NCI-H345 treated with DMSO at 0.1 percent for 48 hours (cell line): ENCODE data around the gene SDK2.
A peak's percentile ranks its signal among the peaks of the same experiment; 100 is the strongest.

Experiments used
- DNase-seq: peaks from one replicate; lab custom pipeline; 2025; ENCODE audit not compliant: unreplicated experiment; lab: John Stamatoyannopoulos, UW

The SDK2 gene

GRCh38 chr17:73379826-73380225 lies 264.4 kb downstream of the SDK2 start:
- no peak for DNase-seq

- no peak for DNase-seq
Observed at GRCh38 chr17:73378974-73379470, 265.2 kb downstream of the SDK2 start.

GRCh38 chr17:73376636-73377035 lies 267.6 kb downstream of the SDK2 start:
- DNase-seq = no peak

GRCh38 chr17:73376152-73376551 lies 268.1 kb downstream of the SDK2 start:
- DNase-seq = no peak

- DNase-seq = no peak
Observed at GRCh38 chr17:73371836-73372235, 272.4 kb downstream of the SDK2 start.

GRCh38 chr17:73371285-73371684 lies 273.0 kb downstream of the SDK2 start:
- no peak for DNase-seq

GRCh38 chr17:73369817-73370490 lies 274.3 kb downstream of the SDK2 start:
- DNase-seq = peak; percentile 50

- DNase-seq = no peak
Observed at GRCh38 chr17:73369111-73369521, 275.1 kb downstream of the SDK2 start.

- no peak for DNase-seq
Observed at GRCh38 chr17:73368085-73368631, 276.1 kb downstream of the SDK2 start.

- DNase-seq = no peak
Observed at GRCh38 chr17:73365906-73366623, 278.2 kb downstream of the SDK2 start.

- DNase-seq = no peak
Observed at GRCh38 chr17:73365301-73365874, 278.9 kb downstream of the SDK2 start.

- DNase-seq = no peak
Observed at GRCh38 chr17:73364155-73364522, 280.1 kb downstream of the SDK2 start.

- no peak for DNase-seq
Observed at GRCh38 chr17:73363442-73364154, 280.6 kb downstream of the SDK2 start.

- no peak for DNase-seq
Observed at GRCh38 chr17:73362697-73363096, 281.5 kb downstream of the SDK2 start.

- DNase-seq = no peak
Observed at GRCh38 chr17:73360961-73361761, 283.1 kb downstream of the SDK2 start.

GRCh38 chr17:73359987-73360410 lies 284.2 kb downstream of the SDK2 start:
- DNase-seq = no peak

- no peak for DNase-seq
Observed at GRCh38 chr17:73359352-73359751, 284.9 kb downstream of the SDK2 start.

GRCh38 chr17:73358668-73359067 lies 285.6 kb downstream of the SDK2 start:
- DNase-seq = no peak

- DNase-seq = no peak
Observed at GRCh38 chr17:73357981-73358380, 286.3 kb downstream of the SDK2 start.

- no peak for DNase-seq
Observed at GRCh38 chr17:73357318-73357717, 286.9 kb downstream of the SDK2 start.
